ENCODE data around the gene IGF1.

The IGF1 gene

DNA sequence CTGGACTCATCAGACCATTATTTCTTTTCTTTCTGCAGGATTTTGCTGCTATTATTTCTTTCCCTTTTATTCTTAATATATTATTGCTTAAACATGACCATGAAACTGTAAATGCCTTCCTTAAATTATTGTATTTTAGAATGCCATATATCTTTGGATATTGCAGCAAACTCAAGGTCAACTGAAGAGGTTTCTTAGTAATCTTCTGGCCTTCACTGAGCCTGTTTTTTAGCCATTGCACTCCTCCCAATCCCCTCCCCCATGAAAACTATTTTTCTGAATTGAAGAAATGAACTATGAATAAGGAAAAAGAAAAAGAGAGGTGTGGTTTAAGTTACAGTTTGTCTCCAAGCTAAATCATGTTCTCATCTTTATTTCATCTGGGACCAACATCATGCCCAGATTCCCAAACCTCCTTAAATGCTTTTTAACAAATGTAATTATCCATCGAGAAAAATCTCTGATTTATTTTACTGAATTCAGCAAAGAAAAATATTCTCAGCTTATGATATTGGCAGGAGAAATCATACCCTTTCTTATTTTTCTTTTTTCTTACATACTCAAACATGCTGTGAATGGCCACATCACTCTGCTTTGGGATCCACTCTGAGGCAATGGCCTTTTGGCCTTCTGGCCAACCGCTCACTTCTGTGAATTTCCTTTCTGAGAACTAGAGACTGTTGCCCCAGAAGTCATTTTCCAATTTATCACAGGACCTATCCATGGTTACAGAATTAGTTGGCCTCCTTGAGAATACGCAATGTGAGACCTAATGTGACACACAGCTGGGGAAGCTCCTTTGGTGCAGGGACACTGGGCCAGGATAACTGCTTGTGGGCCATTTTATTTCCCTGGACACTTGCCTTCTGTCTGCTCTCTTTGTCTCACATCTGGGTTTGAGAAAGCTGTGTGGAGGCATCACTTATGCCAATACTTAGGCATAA is 50.9 kb downstream of the IGF1 start:
- DNase-seq (ENCODE audit: low read depth in 2 of 3, low spot score in 2 of 3) = no peak

DNA sequence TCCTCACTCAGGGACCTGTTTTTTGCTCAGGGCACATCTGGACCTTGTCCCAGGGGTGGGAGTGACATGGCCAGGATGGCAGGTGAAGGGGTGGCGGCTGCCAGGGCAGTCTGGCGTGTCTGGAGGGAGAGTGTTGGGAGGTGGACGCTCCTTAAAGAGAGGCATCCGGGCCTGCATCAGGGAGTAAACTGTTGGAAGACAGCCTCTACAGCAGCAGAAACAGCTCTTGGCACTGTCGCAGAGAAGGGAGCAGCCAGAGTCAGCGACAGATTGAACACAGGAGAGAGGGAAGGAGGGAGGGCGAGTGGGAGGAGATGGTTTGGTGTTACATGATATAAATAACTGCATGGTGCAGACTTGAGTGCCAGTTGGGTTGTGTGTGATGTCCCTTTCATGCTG is 52.8 kb downstream of the IGF1 start:
- no peak for DNase-seq (ENCODE audit: low read depth in 2 of 3, low spot score in 2 of 3)

DNA sequence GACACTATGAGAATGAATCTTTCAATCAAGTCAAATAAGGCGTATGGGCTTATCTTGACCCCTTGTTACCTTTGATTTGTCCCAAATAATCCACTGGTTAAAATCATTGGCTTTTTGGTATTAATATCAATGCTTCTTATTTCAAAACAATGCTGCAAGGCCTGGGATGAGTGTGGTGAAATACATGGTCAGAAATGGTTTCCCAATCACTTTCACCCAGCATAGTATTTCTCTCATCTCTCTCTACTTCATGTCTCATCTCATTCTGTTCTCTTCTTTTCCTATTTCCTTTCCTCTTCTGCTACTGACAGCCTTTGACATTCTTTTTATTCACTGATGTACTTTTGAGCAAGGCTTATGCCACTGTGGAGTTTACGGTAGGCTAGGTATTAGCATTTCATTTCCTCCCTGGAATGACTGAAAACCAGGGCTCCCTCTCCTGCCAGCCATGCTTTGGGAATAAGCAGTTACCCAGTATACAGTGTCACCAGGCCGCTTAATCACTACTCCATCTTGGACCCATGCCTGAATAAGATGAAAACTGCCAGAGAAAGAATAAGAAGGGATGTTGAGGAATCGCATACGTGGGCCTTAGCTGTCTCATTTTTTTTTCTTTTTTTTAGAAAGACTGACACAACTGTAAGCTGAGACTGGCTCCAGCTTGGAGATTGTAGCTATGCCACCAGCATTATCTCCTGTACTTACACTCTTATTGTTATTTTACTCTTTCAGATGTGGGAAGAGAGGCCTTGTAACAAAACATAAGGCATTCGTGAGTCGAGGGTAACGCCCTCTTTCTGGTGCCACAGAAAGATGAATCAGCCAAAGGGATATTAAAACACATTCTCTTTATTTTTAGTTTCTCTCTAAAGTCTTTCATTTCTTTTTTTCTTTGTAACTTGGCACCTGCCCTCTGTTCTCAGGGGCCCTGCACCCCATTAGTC is 53.5 kb downstream of the IGF1 start:
- DNase-seq (ENCODE audit: low read depth in 2 of 3, low spot score in 2 of 3) = no peak

DNA sequence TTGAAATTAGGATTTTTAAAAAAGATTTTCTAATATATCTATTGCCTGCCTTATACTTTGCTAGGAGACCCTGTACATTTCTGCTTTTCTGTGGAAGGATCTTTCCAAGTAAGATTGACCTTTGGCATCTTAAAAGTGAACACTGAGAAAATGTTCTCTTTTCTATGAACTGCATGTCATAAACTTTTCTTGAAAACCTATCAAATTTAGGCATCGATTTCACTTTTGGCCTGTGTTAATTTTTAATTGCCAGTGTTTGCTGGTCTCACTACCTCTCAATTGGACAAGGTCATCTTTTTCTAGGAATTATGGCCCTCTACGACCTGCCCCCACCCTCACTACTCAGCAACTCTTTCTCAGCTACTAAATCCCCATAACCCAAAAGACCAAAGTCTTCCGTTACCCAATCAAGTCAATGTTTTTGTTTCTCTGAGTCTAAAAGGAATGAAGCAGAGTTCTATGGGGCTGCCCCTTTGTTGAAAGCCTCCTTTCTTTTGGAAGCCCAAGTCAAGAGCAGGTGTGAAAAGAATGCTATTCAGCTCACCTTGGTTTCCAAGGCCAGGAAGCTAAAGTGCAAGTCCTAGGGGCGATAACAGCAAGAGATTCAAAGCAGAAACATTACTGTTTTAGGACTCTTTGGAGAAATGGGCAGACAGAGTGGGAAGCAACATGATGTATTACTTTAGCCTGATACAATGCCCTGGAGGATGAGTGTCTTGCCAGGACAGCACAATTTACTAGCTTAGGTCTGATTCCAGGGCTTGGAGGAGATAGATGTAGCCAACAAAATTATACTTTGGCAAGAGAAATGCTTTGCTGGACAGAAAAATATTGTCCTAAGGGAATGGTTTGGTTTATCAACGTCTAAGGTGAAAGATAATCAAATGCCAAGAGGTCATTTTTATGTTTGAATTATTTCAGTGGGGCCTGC is 55.0 kb downstream of the IGF1 start:
- no peak for DNase-seq (ENCODE audit: low read depth in 2 of 3, low spot score in 2 of 3)

DNA sequence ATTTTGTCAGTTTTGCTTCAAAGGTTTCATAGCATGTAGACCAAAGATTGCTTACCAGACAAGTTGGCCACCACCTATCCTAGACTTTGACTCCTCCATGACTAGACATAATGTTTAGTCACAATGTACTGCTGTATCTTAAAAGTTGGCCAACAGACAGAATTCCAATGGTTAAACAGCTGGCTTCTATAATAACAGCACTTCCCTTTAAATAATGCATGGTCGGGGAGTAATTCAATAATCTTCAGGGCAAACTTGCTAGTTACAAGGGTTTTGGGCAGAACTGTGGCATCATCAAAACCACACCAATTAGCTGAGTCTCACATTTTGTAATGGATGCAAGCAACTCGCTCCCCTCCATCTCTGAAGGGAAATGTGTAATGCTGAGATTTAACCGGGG is 56.9 kb downstream of the IGF1 start:
- DNase-seq (ENCODE audit: low read depth in 2 of 3, low spot score in 2 of 3) = no peak

DNA sequence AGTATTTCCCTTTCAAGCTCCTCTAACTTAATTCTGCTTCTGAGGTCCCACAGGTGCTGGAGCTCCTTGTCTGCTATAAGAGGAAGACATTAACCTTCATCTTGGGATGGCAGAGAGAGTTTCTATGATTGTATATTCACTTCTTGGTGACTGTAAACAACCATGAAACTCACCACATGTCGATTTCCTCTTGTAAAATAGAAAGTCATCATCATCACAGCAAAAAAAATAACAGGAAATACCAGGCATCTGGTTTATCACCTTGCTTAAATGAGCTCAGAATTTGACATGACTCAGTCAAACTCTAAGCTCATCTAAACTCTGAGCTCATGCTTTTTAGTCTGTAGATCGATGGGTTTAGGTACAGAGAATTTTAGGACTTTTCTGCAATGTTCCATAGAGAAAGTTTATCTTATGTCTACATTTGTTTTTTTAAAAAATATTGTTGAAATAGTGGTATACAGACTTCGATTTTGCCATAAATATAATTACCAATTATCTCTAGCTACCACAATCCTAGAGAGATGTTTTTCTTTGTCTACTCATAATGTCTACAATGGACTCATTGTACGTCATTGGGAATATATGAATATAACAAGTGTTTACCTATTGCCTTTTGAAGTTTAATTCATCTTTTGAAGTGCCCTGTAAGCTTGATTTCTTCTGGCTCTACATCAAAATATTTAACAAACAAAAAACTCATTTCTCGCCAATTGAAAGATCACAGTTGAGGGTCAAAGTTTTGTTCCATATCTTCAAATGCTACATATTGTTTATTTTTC is 58.4 kb downstream of the IGF1 start:
- no peak for DNase-seq (ENCODE audit: low read depth in 2 of 3, low spot score in 2 of 3)

DNA sequence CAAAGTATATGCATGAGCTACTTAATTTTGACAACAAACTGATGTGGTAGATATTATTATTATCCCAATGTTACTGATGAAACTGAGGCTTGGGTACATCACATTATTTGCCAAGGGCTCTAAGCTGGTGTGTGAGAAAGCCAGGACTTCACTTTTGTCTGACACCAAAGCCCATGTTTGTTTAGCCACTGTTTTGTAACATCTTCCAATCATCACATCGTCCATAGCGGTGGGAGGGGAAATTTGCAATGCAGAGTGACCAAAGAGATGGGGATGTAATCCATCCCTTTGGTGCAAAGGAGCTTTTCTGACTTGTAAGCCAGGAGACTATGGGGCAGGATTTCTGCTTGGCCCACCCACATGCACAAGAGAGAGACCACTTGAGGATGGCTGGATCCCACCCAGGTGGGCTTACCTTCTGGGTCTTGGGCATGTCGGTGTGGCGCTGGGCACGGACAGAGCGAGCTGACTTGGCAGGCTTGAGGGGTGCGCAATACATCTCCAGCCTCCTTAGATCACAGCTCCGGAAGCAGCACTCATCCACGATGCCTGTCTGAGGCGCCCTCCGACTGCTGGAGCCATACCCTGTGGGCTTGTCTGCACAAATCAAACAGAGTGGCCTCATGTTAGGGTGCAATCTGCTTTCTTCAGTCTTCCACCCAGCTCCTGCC is 61.1 kb downstream of the IGF1 start:
- DNase-seq (ENCODE audit: low read depth in 2 of 3, low spot score in 2 of 3) = no peak

DNA sequence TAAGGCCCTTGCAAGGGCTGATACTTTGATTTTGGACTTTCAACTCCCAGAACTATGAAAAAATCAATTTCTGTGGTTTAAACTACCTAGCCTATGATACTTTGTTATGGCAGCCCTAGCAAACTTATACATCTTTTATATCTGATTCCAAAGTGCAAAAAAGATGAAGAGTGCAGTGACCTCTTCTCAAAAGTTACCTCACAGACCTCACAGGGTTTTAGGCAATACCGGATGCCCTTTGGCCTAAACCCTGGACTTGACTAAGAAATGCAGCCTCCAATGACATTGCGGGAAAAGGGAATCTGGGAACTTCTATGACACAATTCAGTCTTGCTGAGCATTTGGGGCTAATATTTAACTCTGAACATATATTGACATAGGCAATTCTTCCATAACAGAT is 63.3 kb downstream of the IGF1 start:
- no peak for DNase-seq (ENCODE audit: low read depth in 2 of 3, low spot score in 2 of 3)

DNA sequence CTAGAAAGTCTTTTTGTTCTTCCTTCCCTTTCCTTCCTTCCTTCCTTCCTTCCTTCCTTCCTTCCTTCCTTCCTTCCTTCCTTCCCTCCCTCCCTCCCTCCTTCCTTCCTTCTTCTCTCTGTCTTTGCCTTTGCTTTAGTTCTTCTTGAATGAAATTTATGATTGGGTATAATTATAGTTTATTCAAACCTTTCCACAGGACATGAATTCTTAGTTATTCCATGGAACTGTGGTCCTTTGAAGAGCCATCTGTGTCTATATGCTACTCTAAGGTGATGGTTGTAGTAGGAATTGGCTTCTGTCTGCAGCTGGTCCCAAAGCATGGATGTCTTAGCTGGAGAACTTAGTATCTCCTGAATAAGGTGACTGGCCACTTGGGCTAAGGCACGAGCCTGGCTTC is 64.8 kb downstream of the IGF1 start:
- DNase-seq (ENCODE audit: low read depth in 2 of 3, low spot score in 2 of 3) = no peak

DNA sequence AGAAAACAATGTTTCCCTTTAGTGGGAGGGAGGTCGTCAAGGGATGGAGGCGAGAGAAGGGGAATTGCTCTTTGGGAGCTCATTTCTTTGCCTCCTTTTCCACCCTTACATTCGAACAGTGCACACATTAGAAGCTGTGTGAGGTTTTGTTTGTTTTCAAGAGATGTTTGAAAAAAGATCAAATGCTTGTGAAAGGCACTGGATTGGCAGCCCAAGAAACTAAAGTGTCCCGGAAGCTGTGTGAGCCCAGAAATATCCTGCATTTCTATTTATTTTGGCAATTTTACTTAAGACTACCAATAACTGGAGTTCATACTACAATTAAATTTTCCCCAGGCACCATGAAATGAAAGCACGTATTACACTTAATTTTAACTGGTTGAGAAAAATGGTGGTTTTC is 67.0 kb downstream of the IGF1 start:
- no peak for DNase-seq (ENCODE audit: low read depth in 2 of 3, low spot score in 2 of 3)

DNA sequence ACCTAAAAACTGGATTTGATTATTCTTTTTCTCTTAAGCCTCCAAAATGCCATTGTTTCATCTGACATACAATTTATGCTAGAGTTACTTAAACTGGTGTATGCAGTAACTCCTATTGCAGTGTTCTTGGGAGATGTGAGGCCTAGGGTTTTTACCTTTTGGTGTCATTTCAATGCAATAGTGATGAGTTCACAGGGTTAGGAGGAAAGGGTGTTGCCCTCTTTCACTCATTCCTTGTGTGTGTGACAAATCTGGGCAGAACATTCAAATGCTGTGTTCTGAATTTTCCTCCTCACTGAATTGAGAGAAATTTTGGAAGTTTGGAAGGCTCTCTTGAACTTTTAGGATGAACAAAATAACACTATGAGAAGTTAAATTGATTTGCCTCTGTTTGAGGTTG is 69.9 kb downstream of the IGF1 start:
- DNase-seq (ENCODE audit: low read depth in 2 of 3, low spot score in 2 of 3) = no peak

DNA sequence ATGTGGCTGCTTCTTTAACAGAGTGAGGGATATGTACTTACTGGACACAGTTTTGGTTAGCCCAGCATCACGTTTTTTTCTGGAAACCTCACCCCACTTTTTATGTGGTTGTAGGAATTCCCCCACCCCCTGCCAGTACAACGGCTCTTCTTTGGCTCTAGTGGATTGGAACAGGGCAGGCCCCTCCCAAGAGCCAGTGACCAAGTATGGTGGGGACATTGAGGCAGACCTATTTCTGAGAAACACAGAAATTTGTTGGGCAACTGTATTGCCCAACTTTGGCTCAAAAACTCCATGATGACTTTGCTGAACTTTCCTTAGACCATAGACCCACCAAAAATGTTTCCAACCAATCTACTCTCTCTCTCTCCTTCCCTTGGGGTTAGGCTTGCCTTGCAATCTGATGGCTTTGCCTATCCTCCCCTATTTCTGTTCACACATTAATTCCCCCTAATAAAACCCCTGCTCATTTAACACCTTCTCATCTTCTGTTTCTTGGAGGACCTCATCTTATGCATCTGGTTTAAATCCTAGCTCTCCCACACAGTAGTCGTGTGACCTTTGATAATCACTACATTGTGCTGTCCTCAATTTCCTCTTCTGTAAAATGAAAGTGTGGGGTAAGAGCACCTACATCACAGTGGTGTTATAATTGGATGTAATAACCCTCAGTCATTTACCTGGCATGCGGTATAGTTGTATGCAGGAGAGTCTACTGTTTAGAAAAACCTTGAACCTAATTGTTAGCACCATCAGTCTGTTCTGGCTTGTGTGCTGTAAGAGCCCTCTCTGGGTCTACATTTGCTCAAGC is 71.7 kb downstream of the IGF1 start:
- DNase-seq (ENCODE audit: low read depth in 2 of 3, low spot score in 2 of 3) = no peak

DNA sequence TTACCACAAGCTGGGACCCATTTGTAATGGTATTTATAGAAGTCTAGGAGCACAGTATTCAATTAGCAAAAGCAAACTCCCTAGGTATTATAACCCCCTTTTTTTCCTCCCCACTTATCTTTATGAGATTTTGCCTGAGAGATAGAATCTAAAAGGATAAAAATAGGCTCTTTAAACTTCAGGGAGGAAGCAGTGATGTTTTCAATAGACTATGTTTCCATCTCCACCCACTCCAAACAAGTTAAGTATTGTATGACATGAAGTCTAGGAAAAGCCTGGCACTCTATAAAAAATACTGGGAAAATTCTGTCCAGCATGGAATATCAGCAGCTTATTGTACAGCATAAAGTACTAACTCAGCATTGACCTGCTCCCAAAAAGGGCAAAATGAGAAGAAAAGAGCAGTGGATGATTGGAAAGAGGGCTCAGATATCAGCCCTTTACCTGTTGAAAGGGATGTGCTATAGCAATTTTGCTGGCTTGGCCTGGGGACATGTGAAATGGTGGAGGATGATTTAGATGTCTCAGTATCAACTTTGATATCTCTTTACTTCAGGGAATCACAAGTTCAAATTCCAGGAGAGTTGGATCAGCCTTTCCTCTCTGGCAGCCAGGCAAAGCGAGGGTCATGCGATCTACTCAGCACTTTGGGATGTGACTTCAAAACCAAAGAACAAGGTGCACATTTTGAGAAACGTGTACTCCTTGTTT is 72.4 kb downstream of the IGF1 start:
- DNase-seq (ENCODE audit: low read depth in 2 of 3, low spot score in 2 of 3) = no peak

DNA sequence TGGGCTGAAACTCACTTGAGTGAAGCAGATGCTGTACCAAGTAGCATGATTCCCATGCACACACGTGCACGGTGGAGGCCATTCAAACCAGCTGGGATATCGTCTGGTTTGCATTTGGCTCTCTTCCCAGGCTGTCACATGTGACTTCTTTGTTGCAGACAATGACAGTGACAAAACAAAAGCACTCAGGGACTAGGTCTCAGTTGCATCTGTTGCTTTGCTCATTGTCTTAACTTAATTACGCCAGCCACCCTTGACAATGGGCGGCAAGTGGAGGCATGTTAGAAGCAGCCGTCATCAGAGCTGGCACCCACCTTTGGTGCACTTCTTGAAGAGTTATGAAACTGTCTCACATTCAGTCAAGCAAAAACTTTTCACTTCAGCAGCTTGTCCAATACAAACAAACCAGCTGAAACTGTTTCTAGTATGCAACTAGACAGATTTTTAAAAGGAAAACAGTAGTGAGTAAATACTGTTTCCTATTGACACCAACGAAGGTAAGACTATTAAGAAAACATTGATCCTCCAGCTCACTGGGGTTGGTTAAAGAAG is 74.3 kb downstream of the IGF1 start:
- DNase-seq (ENCODE audit: low read depth in 2 of 3, low spot score in 2 of 3) = no peak

DNA sequence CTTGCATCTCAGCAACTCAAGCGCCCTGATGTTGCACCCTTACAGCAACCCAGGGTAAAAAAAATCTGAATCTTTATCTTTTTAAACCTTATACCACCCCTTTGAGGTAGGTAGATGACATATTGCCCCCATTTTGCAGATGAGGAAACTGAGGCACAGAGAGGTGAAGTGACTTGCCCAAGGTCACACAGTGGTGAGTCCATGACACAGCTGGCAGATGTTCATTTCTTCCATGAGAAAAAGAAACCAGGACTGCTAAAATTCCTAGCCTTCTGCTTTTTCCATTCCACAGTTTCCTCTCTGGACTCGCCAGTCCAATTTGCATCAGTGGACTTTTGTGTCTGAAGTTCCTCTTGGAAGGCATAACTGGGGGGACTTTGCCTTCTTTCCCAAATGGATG is 79.3 kb downstream of the IGF1 start:
- no peak for DNase-seq (ENCODE audit: low read depth in 2 of 3, low spot score in 2 of 3)

DNA sequence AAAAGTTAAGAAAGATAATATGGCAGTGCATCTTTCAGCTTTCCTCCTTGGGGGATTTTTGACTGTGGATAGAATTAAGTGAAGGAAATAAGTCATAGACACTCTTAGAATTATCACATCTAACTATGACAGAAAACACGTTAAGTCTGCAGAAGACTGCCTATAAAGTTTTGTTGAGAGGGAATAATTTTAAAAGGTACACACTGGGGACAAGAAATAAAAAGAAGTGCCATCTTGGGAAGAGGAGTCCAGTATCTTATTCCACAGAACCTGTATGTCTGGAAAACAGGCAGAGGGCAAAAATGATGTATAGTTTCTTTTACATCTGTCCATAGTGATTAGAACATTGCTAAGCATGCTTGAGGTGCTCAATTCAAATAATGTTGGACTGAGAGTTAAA is 80.7 kb downstream of the IGF1 start:
- DNase-seq (ENCODE audit: low read depth in 2 of 3, low spot score in 2 of 3) = no peak

DNA sequence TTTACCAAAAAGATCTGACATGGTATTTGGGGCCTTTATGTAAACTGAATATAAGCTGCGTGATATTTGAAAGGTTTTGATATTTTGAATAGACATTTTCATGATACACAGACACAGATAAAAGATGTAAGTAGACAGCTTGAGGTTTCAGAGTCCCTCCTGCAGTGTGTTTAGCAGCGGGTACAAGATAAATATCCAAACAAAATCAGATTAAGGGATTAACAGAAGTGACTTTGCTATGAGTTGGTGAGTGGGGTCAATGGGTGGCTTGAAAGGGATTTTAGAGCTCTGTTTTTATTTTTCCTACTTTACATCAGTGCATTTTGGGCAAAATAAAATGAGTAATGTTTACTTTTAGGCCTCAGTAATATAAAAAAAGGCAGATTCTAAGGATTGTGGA is 84.1 kb downstream of the IGF1 start:
- no peak for DNase-seq (ENCODE audit: low read depth in 2 of 3, low spot score in 2 of 3)

DNA sequence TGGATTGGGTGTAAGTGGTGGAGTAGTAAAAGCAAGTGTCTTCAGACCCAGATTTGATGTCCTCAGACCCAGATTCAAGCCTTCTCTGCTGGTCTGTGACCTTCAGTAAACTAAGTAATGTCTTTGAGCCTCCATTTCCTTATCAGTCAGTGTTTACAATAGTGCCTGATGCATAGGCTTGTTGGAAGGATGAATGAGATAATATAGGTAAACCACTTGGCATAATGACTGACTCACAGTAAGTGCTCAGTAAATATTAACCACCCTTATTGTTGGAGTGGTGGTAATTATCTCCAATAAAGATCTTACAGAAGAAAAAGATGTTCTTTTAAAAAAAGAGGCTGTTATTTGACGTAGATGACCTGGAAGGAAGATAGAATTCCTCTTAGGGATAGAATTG is 86.2 kb downstream of the IGF1 start:
- no peak for DNase-seq (ENCODE audit: low read depth in 2 of 3, low spot score in 2 of 3)
